ENCODE results near the gene CFDP1. TPM values are rescaled to one million over a fixed set of nuclear protein-coding genes. Genes with fewer than 3 reads are reported as not detected.

CFDP1 gene
- total RNA-seq, 1 experiment from 2014 or later: 52.6 TPM

- H3K27me3 ChIP-seq (ENCODE audit: insufficient read depth, low read depth): no peaks in the 10 kb centered on the region
- peaks cover 23% of the 10 kb centered on the region for H3K4me1 ChIP-seq (replicated peaks; ENCODE audit: insufficient read depth)
- BruUV-seq (replicated peaks): no TSS peak
- H4K20me1 ChIP-seq (ENCODE audit: insufficient read depth): no peaks in the 10 kb centered on the region; the same call in 1 of the 2 replicates
- H3K4me3 ChIP-seq: no peak overlapping the region
- H3K79me2 ChIP-seq (ENCODE audit: low read depth): peaks cover 4% of the 10 kb centered on the region; the same call in 1 of the 2 replicates
- CTCF ChIA-PET: no interaction called here
- H3K27ac ChIP-seq: no peak overlapping the region
- peaks cover 32% of the 10 kb centered on the region for H3F3A ChIP-seq (ENCODE audit: insufficient read depth, low read depth)
- POLR2A ChIA-PET (ENCODE audit: unreplicated experiment): no interaction called here
- intact Hi-C loops (cut with micrococcal nuclease; ENCODE audit: unreplicated experiment): no loop called here
- H2AFZ ChIP-seq: no peak overlapping the region
- no peaks in the 10 kb centered on the region for H3K9me2 ChIP-seq (ENCODE audit: insufficient read depth)
- H3K4me2 ChIP-seq: no peak overlapping the region
- DNase-seq: no peak
- 0 out of 2 replicates have a peak, but pooled peaks cover 3% of the 10 kb centered on the region for H3K36me3 ChIP-seq (ENCODE audit: low read depth)
- H3K9me3 ChIP-seq (ENCODE audit: insufficient read depth, low read depth): no peaks in the 10 kb centered on the region
- TF ChIP-seq EZH2 (IDR thresholded peaks at IDR 0.05; ENCODE audit: low read depth): no peak
- TF ChIP-seq CTCF (conservative IDR thresholded peaks at IDR 0.05): no peak
Measured at GRCh38 chr16:75383141-75383540, 50.2 kb downstream of the CFDP1 start.

GRCh38 chr16:75382611-75383010 lies 50.7 kb downstream of the CFDP1 start:
- H3K36me3 ChIP-seq (ENCODE audit: low read depth): 0 out of 2 replicates have a peak, but pooled peaks cover 3% of the 10 kb centered on the region
- no peaks in the 10 kb centered on the region for H3K9me2 ChIP-seq (ENCODE audit: insufficient read depth)
- CTCF ChIA-PET: no interaction called here
- H3K4me3 ChIP-seq: no peak overlapping the region
- intact Hi-C loops (cut with micrococcal nuclease; ENCODE audit: unreplicated experiment): no loop called here
- H3K9me3 ChIP-seq (ENCODE audit: insufficient read depth, low read depth): no peaks in the 10 kb centered on the region
- H3K4me1 ChIP-seq (replicated peaks; ENCODE audit: insufficient read depth): peaks cover 28% of the 10 kb centered on the region
- peaks cover 30% of the 10 kb centered on the region for H3F3A ChIP-seq (ENCODE audit: insufficient read depth, low read depth)
- POLR2A ChIA-PET (ENCODE audit: unreplicated experiment): no interaction called here
- H3K27me3 ChIP-seq (ENCODE audit: insufficient read depth, low read depth): no peaks in the 10 kb centered on the region
- H3K4me2 ChIP-seq: no peak overlapping the region
- H4K20me1 ChIP-seq (ENCODE audit: insufficient read depth): no peaks in the 10 kb centered on the region; the same call in 1 of the 2 replicates
- no TSS peak for BruUV-seq (replicated peaks)
- peaks cover 4% of the 10 kb centered on the region; the same call in 1 of the 2 replicates for H3K79me2 ChIP-seq (ENCODE audit: low read depth)
- no peak overlapping the region for H2AFZ ChIP-seq
- no peak overlapping the region for H3K27ac ChIP-seq
- TF ChIP-seq EZH2 (IDR thresholded peaks at IDR 0.05; ENCODE audit: low read depth): no peak
- no peak for TF ChIP-seq CTCF (conservative IDR thresholded peaks at IDR 0.05)
- no peak for DNase-seq

GRCh38 chr16:75380870-75381269 lies 52.4 kb downstream of the CFDP1 start:
- TF ChIP-seq EZH2 (IDR thresholded peaks at IDR 0.05; ENCODE audit: low read depth) (no peak), CTCF (conservative IDR thresholded peaks at IDR 0.05) (no peak)
- POLR2A ChIA-PET (ENCODE audit: unreplicated experiment): no interaction called here
- no peaks in the 10 kb centered on the region for H3K9me3 ChIP-seq (ENCODE audit: insufficient read depth, low read depth)
- peaks cover 16% of the 10 kb centered on the region for H3K79me2 ChIP-seq (ENCODE audit: low read depth)
- BruUV-seq (replicated peaks): no TSS peak
- intact Hi-C loops (cut with micrococcal nuclease; ENCODE audit: unreplicated experiment): no loop called here
- no peak for DNase-seq
- H3F3A ChIP-seq (ENCODE audit: insufficient read depth, low read depth): peaks cover 28% of the 10 kb centered on the region
- CTCF ChIA-PET: no interaction called here
- no peak overlapping the region for H2AFZ ChIP-seq
- H3K4me1 ChIP-seq (replicated peaks; ENCODE audit: insufficient read depth): peaks cover 46% of the 10 kb centered on the region
- H3K4me2 ChIP-seq: no peak overlapping the region
- H4K20me1 ChIP-seq (ENCODE audit: insufficient read depth): no peaks in the 10 kb centered on the region; the same call in 1 of the 2 replicates
- H3K36me3 ChIP-seq (ENCODE audit: low read depth): 0 out of 2 replicates have a peak, but pooled peaks cover 3% of the 10 kb centered on the region
- no peaks in the 10 kb centered on the region for H3K9me2 ChIP-seq (ENCODE audit: insufficient read depth)
- H3K27me3 ChIP-seq (ENCODE audit: insufficient read depth, low read depth): no peaks in the 10 kb centered on the region
- no peak overlapping the region for H3K4me3 ChIP-seq
- no peak overlapping the region for H3K27ac ChIP-seq

Data from PC-9 (cell line).